ENCODE data around the gene MPG. TPM values are rescaled to one million over a fixed set of nuclear protein-coding genes. Genes with fewer than 3 reads are reported as not detected.
"Not testable (repeated sequence)": the region's sequence is repeated elsewhere in the genome, so short reads cannot be mapped to it uniquely, and the experiment has no call there.

The MPG gene
- total and polyA plus RNA-seq, 4 donors: 25.4 to 84.1 (median 37.5) TPM

- TF ChIP-seq, protein P1, sequence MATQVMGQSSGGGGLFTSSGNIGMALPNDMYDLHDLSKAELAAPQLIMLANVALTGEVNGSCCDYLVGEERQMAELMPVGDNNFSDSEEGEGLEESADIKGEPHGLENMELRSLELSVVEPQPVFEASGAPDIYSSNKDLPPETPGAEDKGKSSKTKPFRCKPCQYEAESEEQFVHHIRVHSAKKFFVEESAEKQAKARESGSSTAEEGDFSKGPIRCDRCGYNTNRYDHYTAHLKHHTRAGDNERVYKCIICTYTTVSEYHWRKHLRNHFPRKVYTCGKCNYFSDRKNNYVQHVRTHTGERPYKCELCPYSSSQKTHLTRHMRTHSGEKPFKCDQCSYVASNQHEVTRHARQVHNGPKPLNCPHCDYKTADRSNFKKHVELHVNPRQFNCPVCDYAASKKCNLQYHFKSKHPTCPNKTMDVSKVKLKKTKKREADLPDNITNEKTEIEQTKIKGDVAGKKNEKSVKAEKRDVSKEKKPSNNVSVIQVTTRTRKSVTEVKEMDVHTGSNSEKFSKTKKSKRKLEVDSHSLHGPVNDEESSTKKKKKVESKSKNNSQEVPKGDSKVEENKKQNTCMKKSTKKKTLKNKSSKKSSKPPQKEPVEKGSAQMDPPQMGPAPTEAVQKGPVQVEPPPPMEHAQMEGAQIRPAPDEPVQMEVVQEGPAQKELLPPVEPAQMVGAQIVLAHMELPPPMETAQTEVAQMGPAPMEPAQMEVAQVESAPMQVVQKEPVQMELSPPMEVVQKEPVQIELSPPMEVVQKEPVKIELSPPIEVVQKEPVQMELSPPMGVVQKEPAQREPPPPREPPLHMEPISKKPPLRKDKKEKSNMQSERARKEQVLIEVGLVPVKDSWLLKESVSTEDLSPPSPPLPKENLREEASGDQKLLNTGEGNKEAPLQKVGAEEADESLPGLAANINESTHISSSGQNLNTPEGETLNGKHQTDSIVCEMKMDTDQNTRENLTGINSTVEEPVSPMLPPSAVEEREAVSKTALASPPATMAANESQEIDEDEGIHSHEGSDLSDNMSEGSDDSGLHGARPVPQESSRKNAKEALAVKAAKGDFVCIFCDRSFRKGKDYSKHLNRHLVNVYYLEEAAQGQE (IDR thresholded peaks at IDR 0.05): no peak
- no peak for TF ChIP-seq NR2F2 (IDR thresholded peaks at IDR 0.05)
- TF ChIP-seq HNF4G (IDR thresholded peaks at IDR 0.05): no peak
- TF ChIP-seq JUND (IDR thresholded peaks at IDR 0.05): no peak
- no peak for TF ChIP-seq TAF1 (conservative IDR thresholded peaks at IDR 0.05)
- TF ChIP-seq FOXA2 (IDR thresholded peaks at IDR 0.05): no peak
- no peak for TF ChIP-seq HNF4A (conservative IDR thresholded peaks at IDR 0.05)
- TF ChIP-seq RXRA (IDR thresholded peaks at IDR 0.05): no peak
Measured at GRCh38 chr16:43294-43693, 34.7 kb upstream of the MPG start (continued).

DNA sequence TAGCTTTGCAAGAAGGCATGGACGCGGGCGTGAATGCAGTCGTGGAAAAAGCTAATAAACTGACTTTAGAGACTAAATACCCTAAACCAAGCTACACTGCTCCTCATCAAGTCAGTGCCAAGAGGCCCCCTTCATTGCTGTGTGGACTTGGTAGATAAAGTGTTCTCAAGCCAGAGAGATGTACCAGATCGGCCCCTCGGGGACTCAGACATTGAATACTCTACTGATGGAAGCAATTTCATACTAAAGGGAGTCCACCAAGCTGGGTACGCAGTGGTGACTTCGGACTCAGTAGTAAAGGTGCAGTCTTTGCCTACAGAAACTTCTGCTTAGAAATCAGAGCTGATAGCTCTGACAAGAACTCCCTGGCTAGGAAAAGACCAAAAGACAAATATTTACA lies 33.4 kb upstream of the MPG start:
- TF ChIP-seq FOXA2 (IDR thresholded peaks at IDR 0.05) (no peak), EGR1 (IDR thresholded peaks at IDR 0.05; ENCODE audit: low read depth in 2 of 2) (no peak), ZBTB33 (IDR thresholded peaks at IDR 0.05) (no peak), RXRA (IDR thresholded peaks at IDR 0.05) (no peak)
- TF ChIP-seq, protein P2, sequence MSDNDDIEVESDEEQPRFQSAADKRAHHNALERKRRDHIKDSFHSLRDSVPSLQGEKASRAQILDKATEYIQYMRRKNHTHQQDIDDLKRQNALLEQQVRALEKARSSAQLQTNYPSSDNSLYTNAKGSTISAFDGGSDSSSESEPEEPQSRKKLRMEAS (IDR thresholded peaks at IDR 0.05): no peak
- H3K9ac ChIP-seq (ENCODE audit: low read depth in 1 of 2, low read length in 2 of 2): no peak overlapping the region
- H3K27me3 ChIP-seq (ENCODE audit: control insufficient read depth in 4 of 4, insufficient read depth in 4 of 4, low read length in 3 of 4): no peaks in the 10 kb centered on the region
- peaks cover 0 to 15% (median 9%) of the 10 kb centered on the region in 4 donors for H3K4me1 ChIP-seq (ENCODE audit: control insufficient read depth in 4 of 4, insufficient read depth in 4 of 4, low read length in 3 of 4)
- DNase-seq (ENCODE audit: low spot score): no peak
- no peak overlapping the region for H3K27ac ChIP-seq (ENCODE audit: low read depth in 1 of 2, low read length in 2 of 2)
- WGBS: 95% methylated on average over 8 of the region's 8 CpGs
- H3K36me3 ChIP-seq (ENCODE audit: control insufficient read depth in 4 of 4, insufficient read depth in 3 of 4, low read depth in 1 of 4, low read length in 3 of 4): peaks cover 0 to 6% (median under 1%) of the 10 kb centered on the region in 4 donors
- no peaks in the 10 kb centered on the region for H3K9me3 ChIP-seq (ENCODE audit: control insufficient read depth in 4 of 4, low read length in 3 of 4)
- H3K4me3 ChIP-seq (ENCODE audit: low read depth in 1 of 3, low read length in 3 of 3): no peak overlapping the region

DNA sequence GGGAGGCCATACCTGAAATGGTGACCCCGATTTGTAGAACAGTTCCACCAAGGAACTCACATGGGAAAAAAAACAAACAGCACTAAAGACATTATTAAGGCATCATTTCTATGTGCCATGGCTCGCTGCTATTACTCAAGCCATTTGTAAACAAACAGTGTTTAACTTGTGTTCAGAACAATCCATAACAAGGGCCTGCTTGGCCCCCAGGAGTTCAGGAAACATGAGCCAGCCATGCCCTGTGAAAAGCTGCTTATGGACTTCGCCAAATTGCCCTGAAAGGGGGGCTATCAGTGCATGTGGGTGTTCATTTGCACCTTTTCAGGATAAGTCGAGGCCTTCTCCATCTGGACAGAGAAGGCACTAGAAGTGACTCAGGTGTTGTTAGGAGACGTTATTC lies 32.6 kb upstream of the MPG start:
- H3K27me3 ChIP-seq (ENCODE audit: control insufficient read depth in 4 of 4, insufficient read depth in 4 of 4, low read length in 3 of 4): no peaks in the 10 kb centered on the region
- H3K9ac ChIP-seq (ENCODE audit: low read depth in 1 of 2, low read length in 2 of 2): no peak overlapping the region
- TF ChIP-seq RXRA (IDR thresholded peaks at IDR 0.05): peak; percentile 36 to 44
- TF ChIP-seq FOXA1 (IDR thresholded peaks at IDR 0.05): peak; percentile 68
- no peak for TF ChIP-seq GABPA (IDR thresholded peaks at IDR 0.05 in 1 of 2, conservative IDR thresholded peaks at IDR 0.05 in 1 of 2)
- TF ChIP-seq FOXA2 (IDR thresholded peaks at IDR 0.05): peak; percentile 75
- peak; percentile 19 to 42 for TF ChIP-seq HNF4A (conservative IDR thresholded peaks at IDR 0.05)
- H3K4me1 ChIP-seq (ENCODE audit: control insufficient read depth in 4 of 4, insufficient read depth in 4 of 4, low read length in 3 of 4): peaks cover 0 to 15% (median 9%) of the 10 kb centered on the region in 4 donors
- no peak overlapping the region for H3K27ac ChIP-seq (ENCODE audit: low read depth in 1 of 2, low read length in 2 of 2)
- DNase-seq (ENCODE audit: low spot score): no peak
- WGBS: 56% methylated on average over 5 of the region's 5 CpGs
- no peak overlapping the region for H3K4me3 ChIP-seq (ENCODE audit: low read depth in 1 of 3, low read length in 3 of 3)
- no peaks in the 10 kb centered on the region for H3K9me3 ChIP-seq (ENCODE audit: control insufficient read depth in 4 of 4, low read length in 3 of 4)
- H3K36me3 ChIP-seq (ENCODE audit: control insufficient read depth in 4 of 4, insufficient read depth in 3 of 4, low read depth in 1 of 4, low read length in 3 of 4): peaks cover 0 to 6% (median under 1%) of the 10 kb centered on the region in 4 donors

- H3K36me3 ChIP-seq (ENCODE audit: control insufficient read depth in 4 of 4, insufficient read depth in 3 of 4, low read depth in 1 of 4, low read length in 3 of 4); H3K9me3 ChIP-seq (ENCODE audit: control insufficient read depth in 4 of 4, low read length in 3 of 4); H3K9ac ChIP-seq (ENCODE audit: low read depth in 1 of 2, low read length in 2 of 2); H3K27ac ChIP-seq (ENCODE audit: low read depth in 1 of 2, low read length in 2 of 2); H3K27me3 ChIP-seq (ENCODE audit: control insufficient read depth in 4 of 4, insufficient read depth in 4 of 4, low read length in 3 of 4); DNase-seq (ENCODE audit: low spot score); H3K4me3 ChIP-seq (ENCODE audit: low read depth in 1 of 3, low read length in 3 of 3): not testable (repeated sequence)
- peaks cover 0 to 15% (median 9%) of the 10 kb centered on the region in 4 donors for H3K4me1 ChIP-seq (ENCODE audit: control insufficient read depth in 4 of 4, insufficient read depth in 4 of 4, low read length in 3 of 4)
- WGBS: 98% methylated on average over 7 of the region's 7 CpGs
Measured at GRCh38 chr16:46510-46909, 31.5 kb upstream of the MPG start.

Measured in liver (tissue), 9 donors.